ENCODE results near the gene DOLPP1.

The DOLPP1 gene

GRCh38 chr9:129077236-129077635 lies 3.7 kb upstream of the DOLPP1 start:
- H3K27me3 ChIP-seq (ENCODE audit: insufficient read depth, low read depth) = no peaks in the 10 kb centered on the region
- peaks cover 4% of the 10 kb centered on the region for H3K4me1 ChIP-seq (ENCODE audit: low read depth, poor library complexity, severe bottlenecking)
- H3K4me2 ChIP-seq = no peak overlapping the region
- H4K20me1 ChIP-seq (ENCODE audit: insufficient read depth) = no peaks in the 10 kb centered on the region
- no peak overlapping the region for H3K27ac ChIP-seq
- no peaks in the 10 kb centered on the region for H3K36me3 ChIP-seq (ENCODE audit: insufficient read depth)
- no peak overlapping the region for H2AFZ ChIP-seq (ENCODE audit: low read depth)
- no peak overlapping the region for H3K4me3 ChIP-seq (IDR thresholded peaks at IDR 0.05; ENCODE audit: insufficient read depth, low read depth, low read length)
- no peak for TF ChIP-seq CTCF (conservative IDR thresholded peaks at IDR 0.05; ENCODE audit: low read depth, low read length)
- peaks cover 8% of the 10 kb centered on the region for H3K79me2 ChIP-seq (ENCODE audit: insufficient read depth, low read depth)
- H3K9ac ChIP-seq = no peak overlapping the region

- Histone ChIP-seq H3K4me3 (IDR thresholded peaks at IDR 0.05; ENCODE audit: insufficient read depth, low read depth, low read length) (no peak overlapping the region), H3K79me2 (ENCODE audit: insufficient read depth, low read depth) (peaks cover 22% of the 10 kb centered on the region), H3K36me3 (ENCODE audit: insufficient read depth) (no peaks in the 10 kb centered on the region), H4K20me1 (ENCODE audit: insufficient read depth) (no peaks in the 10 kb centered on the region), H3K9ac (no peak overlapping the region), H3K27ac (no peak overlapping the region), H2AFZ (ENCODE audit: low read depth) (no peak overlapping the region), H3K27me3 (ENCODE audit: insufficient read depth, low read depth) (no peaks in the 10 kb centered on the region), H3K4me2 (no peak overlapping the region), H3K4me1 (ENCODE audit: low read depth, poor library complexity, severe bottlenecking) (peaks cover 11% of the 10 kb centered on the region)
- no peak for TF ChIP-seq CTCF (conservative IDR thresholded peaks at IDR 0.05; ENCODE audit: low read depth, low read length)
These were observed 2.0 kb upstream of the DOLPP1 start for GRCh38 chr9:129078691-129079503.

GRCh38 chr9:129079829-129080228 lies 1.1 kb upstream of the DOLPP1 start:
- H3K36me3 ChIP-seq (ENCODE audit: insufficient read depth) = no peaks in the 10 kb centered on the region
- peaks cover 11% of the 10 kb centered on the region for H3K4me1 ChIP-seq (ENCODE audit: low read depth, poor library complexity, severe bottlenecking)
- no peak overlapping the region for H3K27ac ChIP-seq
- H3K9ac ChIP-seq = no peak overlapping the region
- TF ChIP-seq CTCF (conservative IDR thresholded peaks at IDR 0.05; ENCODE audit: low read depth, low read length) = no peak
- no peaks in the 10 kb centered on the region for H4K20me1 ChIP-seq (ENCODE audit: insufficient read depth)
- H2AFZ ChIP-seq (ENCODE audit: low read depth) = peak overlapping the region; percentile 79; the same call in 1 of the 2 replicates
- H3K4me2 ChIP-seq = peak overlapping the region; percentile 66; the same call in 1 of the 2 replicates
- H3K79me2 ChIP-seq (ENCODE audit: insufficient read depth, low read depth) = peaks cover 28% of the 10 kb centered on the region
- H3K27me3 ChIP-seq (ENCODE audit: insufficient read depth, low read depth) = no peaks in the 10 kb centered on the region
- peak overlapping the region; percentile 47 for H3K4me3 ChIP-seq (IDR thresholded peaks at IDR 0.05; ENCODE audit: insufficient read depth, low read depth, low read length)

- no peak for TF ChIP-seq CTCF (conservative IDR thresholded peaks at IDR 0.05; ENCODE audit: low read depth, low read length)
- peaks cover 28% of the 10 kb centered on the region for H3K79me2 ChIP-seq (ENCODE audit: insufficient read depth, low read depth)
- H3K4me3 ChIP-seq (IDR thresholded peaks at IDR 0.05; ENCODE audit: insufficient read depth, low read depth, low read length) = peak overlapping the region; percentile 47
- no peak overlapping the region for H3K27ac ChIP-seq
- H3K4me1 ChIP-seq (ENCODE audit: low read depth, poor library complexity, severe bottlenecking) = peaks cover 11% of the 10 kb centered on the region
- H2AFZ ChIP-seq (ENCODE audit: low read depth) = peak overlapping the region; percentile 79
- H3K9ac ChIP-seq = no peak overlapping the region
- peak overlapping the region; percentile 66 for H3K4me2 ChIP-seq
- no peaks in the 10 kb centered on the region for H3K27me3 ChIP-seq (ENCODE audit: insufficient read depth, low read depth)
- no peaks in the 10 kb centered on the region for H4K20me1 ChIP-seq (ENCODE audit: insufficient read depth)
- no peaks in the 10 kb centered on the region for H3K36me3 ChIP-seq (ENCODE audit: insufficient read depth)
These were observed 662 bp upstream of the DOLPP1 start for GRCh38 chr9:129080298-129080600.

Data from KMS-11 (cell line).